ENCODE measurements around the gene ZNF831.

DNA sequence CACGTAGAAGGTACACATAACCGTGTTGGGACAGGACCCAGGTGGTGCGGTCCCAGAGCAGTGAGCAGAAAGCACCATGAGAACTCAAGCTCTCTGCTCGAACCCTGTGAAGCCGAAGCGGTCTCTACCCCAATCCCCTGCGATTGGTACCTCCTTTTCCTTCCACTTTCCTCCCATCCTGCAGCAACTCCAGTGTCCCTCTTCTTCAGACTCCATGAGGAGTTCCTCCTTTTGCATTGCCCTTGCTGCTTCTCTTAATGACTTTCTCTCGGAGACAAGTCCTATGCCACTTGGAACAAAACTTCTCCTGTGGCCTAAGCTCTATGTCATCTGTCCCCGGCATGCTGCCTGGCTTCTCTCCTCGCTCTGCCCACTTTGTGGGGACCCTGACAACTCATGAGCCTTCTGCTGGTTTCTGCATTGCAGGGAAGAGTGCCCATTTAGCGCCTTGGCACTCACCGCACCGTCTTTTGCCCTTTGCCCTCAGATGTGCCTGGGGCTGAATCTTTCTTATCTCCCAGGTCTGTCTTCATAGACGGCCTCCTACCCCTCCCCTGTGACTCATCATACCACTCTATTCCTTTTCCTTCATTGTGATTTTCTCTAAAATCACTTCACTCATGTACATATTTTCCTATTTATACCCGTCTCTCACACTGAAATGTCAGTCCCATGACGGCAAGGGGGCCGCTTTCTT, 9.2 kb upstream of the ZNF831 start:
- TF ChIP-seq, protein P1, sequence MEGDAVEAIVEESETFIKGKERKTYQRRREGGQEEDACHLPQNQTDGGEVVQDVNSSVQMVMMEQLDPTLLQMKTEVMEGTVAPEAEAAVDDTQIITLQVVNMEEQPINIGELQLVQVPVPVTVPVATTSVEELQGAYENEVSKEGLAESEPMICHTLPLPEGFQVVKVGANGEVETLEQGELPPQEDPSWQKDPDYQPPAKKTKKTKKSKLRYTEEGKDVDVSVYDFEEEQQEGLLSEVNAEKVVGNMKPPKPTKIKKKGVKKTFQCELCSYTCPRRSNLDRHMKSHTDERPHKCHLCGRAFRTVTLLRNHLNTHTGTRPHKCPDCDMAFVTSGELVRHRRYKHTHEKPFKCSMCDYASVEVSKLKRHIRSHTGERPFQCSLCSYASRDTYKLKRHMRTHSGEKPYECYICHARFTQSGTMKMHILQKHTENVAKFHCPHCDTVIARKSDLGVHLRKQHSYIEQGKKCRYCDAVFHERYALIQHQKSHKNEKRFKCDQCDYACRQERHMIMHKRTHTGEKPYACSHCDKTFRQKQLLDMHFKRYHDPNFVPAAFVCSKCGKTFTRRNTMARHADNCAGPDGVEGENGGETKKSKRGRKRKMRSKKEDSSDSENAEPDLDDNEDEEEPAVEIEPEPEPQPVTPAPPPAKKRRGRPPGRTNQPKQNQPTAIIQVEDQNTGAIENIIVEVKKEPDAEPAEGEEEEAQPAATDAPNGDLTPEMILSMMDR (IDR thresholded peaks at IDR 0.05), result no peak
- no peak for TF ChIP-seq EP300 (IDR thresholded peaks at IDR 0.05; ENCODE audit: low read depth)
- no peak for TF ChIP-seq POLR2A (IDR thresholded peaks at IDR 0.05)
